Endothelial cell of umbilical vein (primary cell): ENCODE results near the gene STX12.

ENCODE experiments used
- CTCF ChIP-seq, 2 donors: IDR thresholded peaks; 1 replicate in 1 of 2; 2 replicates in 1 of 2; pipeline ENCODE4 v1.5.1; 2011; ENCODE audit warnings: low read length in 2 of 2, mild to moderate bottlenecking in 2 of 2, moderate library complexity in 2 of 2, control low read depth in 1 of 2, inconsistent platforms in 1 of 2, low read depth in 1 of 2; ENCODE audit not compliant: insufficient read depth in 1 of 2; ENCODE audit errors: extremely low read depth in 1 of 2
- EZH2 ChIP-seq: IDR thresholded peaks from 2 replicates; pipeline ENCODE4 v1.6.1; 2012; ENCODE audit warnings: borderline replicate concordance, low read depth, mild to moderate bottlenecking, moderate library complexity, low read length, inconsistent platforms; ENCODE audit not compliant: severe bottlenecking
- GATA2 ChIP-seq: IDR thresholded peaks from 2 replicates; pipeline ENCODE4 v1.7.0; 2011; ENCODE audit warnings: low read depth, mild to moderate bottlenecking, moderate library complexity, mixed read lengths, low read length; ENCODE audit not compliant: insufficient read length, insufficient read depth
- JUN ChIP-seq: IDR thresholded peaks from 2 replicates; pipeline ENCODE4 v1.6.1; 2011; ENCODE audit warnings: borderline replicate concordance, low read depth; ENCODE audit not compliant: insufficient read length, insufficient read depth
- POLR2A ChIP-seq: IDR thresholded peaks from 2 replicates; pipeline ENCODE4 v1.6.1; 2012; ENCODE audit warnings: low read depth, mild to moderate bottlenecking, control low read depth, low read length
- POLR2AphosphoS5 ChIP-seq: IDR thresholded peaks from 2 replicates; pipeline ENCODE4 v1.6.1; 2012; ENCODE audit warnings: low read depth, mild to moderate bottlenecking, control low read depth, low read length, moderate library complexity; ENCODE audit not compliant: insufficient read depth
- TF ChIP-seq, protein P1 (sequence below): IDR thresholded peaks from 2 replicates; pipeline ENCODE4 v1.6.1; 2011; ENCODE audit not compliant: insufficient read depth, insufficient read length

DNA sequence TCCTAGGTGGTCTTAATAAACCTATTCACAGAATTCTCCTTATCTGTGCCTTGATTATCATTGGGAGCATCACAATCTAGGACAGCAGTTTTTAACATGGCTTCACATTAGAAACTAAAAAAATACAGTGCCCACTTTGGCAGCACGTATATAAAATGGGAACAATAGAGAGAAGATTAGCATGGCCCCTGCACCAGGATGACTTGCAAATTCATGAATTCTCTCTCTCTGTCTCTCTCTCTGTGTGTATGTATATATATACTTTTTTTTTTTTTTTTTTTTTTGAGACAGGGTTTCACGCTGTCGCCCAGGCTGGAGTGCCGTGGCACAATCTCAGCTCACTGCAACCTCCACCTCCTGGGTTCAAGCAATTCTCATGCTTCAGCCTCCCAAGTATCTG is 51.4 kb downstream of the STX12 start:
- TF ChIP-seq CTCF (IDR thresholded peaks at IDR 0.05; ENCODE audit: extremely low read depth in 1 of 2, insufficient read depth in 1 of 2, low read depth in 1 of 2, low read length in 2 of 2) (no peak), POLR2AphosphoS5 (no peak), POLR2A (no peak), JUN (no peak), GATA2 (no peak), EZH2 (no peak)
- TF ChIP-seq, protein P1, sequence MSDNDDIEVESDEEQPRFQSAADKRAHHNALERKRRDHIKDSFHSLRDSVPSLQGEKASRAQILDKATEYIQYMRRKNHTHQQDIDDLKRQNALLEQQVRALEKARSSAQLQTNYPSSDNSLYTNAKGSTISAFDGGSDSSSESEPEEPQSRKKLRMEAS, result no peak
